ENCODE data around the gene SLC35E3. TPM values are rescaled to one million over a fixed set of nuclear protein-coding genes. Genes with fewer than 3 reads are reported as not detected.

SLC35E3 gene
- total RNA-seq, result 1 to 10 TPM; 2.8 to 3.1 TPM

DNA sequence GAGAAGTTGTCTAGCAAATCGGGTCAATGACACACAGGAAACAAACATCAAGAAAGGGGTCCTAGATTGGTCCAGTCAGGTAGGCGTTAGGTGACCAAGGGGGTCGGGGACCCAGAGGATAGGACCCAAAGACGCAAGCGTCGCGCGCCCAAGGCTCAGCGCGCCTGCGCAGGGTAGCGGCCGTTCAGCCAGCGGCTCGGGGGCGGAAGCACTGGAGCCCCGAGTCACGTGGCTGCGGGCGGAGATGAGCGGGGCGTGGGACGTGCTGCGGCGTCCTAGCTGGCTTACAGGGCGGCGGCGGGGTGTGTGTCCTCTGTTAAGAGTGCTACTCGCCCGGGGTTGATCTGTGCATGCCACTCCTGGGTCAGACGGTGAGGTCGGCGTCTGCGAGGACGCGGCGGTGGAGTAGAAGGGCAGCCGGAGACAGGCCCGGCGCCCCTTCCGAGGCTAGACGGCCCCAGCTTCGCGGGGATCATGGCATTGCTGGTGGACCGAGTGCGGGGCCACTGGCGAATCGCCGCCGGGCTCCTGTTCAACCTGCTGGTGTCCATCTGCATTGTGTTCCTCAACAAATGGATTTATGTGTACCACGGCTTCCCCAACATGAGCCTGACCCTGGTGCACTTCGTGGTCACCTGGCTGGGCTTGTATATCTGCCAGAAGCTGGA, at the start of gene SLC35E3:
TSS of gene SLC35E3 (plus strand) at position 273 of the 668 bp plus-strand sequence. CDS start at position 475, 202 bp downstream.
- H3K27ac Mint-ChIP-seq, result peak within 1 kb of the TSS; percentile 74
- peaks cover 22% of the 10 kb centered on the region for H3K4me1 Mint-ChIP-seq (ENCODE audit: low read depth)
- no peaks in the 10 kb centered on the region for H3K27me3 Mint-ChIP-seq (ENCODE audit: low read depth)
- intact Hi-C loops (cut with micrococcal nuclease), result loop anchor here (1.0 to 5.0 kb wide), 6 partner anchors 60 to 414 kb away; partner anchors contain the start of genes MDM1, MDM2 and NUP107
- peak within 1 kb of the TSS; percentile 95 for H3K4me3 Mint-ChIP-seq
- DNase-seq, result peak; percentile 93
- H3K36me3 Mint-ChIP-seq (ENCODE audit: low read depth), result peaks cover 7% of the 10 kb centered on the region
- CTCF ChIA-PET, result interaction anchor here (0.6 to 0.8 kb wide), 3 partner anchors 10 to 412 kb away, joined by 3 read pairs; no protein-coding TSS in a partner anchor
- no peaks in the 10 kb centered on the region for H3K9me3 Mint-ChIP-seq

DNA sequence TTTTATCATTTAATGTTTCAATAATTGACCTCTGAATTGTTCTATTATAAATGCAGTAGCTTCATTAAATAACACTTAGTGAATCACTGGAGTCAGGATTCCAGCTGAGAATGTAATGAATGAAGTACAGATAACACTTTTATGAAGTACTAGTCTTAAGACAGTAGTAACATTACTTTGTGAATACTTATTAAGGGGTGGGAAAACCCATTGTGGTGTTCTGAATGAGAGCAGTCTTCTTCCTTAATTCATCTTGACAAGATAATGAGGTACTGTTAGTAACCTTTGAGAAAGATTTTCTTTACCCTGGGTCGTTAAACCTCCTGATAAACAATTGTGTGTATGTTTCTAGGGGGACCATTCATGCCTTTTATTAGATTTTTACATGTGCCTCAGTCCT, 46.5 kb upstream of the SLC35E3 start:
- no peak overlapping the region for H3K27ac Mint-ChIP-seq
- no peaks in the 10 kb centered on the region for H3K4me1 Mint-ChIP-seq (ENCODE audit: low read depth)
- no peaks in the 10 kb centered on the region for H3K27me3 Mint-ChIP-seq (ENCODE audit: low read depth)
- H3K4me3 Mint-ChIP-seq, result no peak overlapping the region
- intact Hi-C loops (cut with micrococcal nuclease), result no loop called here
- CTCF ChIA-PET, result interaction anchor here (1.2 kb wide), 1 partner anchor 342 kb away, joined by 4 read pairs; no protein-coding TSS in a partner anchor
- DNase-seq, result no peak
- no peaks in the 10 kb centered on the region for H3K9me3 Mint-ChIP-seq
- H3K36me3 Mint-ChIP-seq (ENCODE audit: low read depth), result peaks cover 38% of the 10 kb centered on the region

DNA sequence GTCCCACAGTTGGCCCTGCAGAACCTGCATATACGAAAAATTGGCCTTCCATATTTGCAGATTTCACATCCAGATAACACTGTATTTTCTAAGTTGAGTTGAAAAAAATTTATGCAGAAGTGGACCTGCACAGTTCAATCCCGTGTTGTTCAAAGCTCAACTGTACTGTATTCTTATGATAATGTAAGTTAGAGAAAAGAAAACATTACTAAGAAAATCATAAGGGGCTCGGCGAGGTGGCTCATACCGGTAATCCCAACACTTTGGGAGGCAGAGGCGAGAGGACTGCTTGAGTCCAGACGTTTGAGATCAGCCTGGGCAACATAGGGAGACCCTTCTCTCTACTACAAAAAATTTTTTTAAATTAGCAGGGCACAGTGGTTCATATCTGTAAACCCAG, 18.2 kb upstream of the SLC35E3 start:
- no peaks in the 10 kb centered on the region for H3K9me3 Mint-ChIP-seq
- no peak overlapping the region for H3K4me3 Mint-ChIP-seq
- DNase-seq, result no peak
- H3K36me3 Mint-ChIP-seq (ENCODE audit: low read depth), result peaks cover 27% of the 10 kb centered on the region
- H3K4me1 Mint-ChIP-seq (ENCODE audit: low read depth), result no peaks in the 10 kb centered on the region
- intact Hi-C loops (cut with micrococcal nuclease), result no loop called here
- no peak overlapping the region for H3K27ac Mint-ChIP-seq
- H3K27me3 Mint-ChIP-seq (ENCODE audit: low read depth), result no peaks in the 10 kb centered on the region
- CTCF ChIA-PET, result no interaction called here

DNA sequence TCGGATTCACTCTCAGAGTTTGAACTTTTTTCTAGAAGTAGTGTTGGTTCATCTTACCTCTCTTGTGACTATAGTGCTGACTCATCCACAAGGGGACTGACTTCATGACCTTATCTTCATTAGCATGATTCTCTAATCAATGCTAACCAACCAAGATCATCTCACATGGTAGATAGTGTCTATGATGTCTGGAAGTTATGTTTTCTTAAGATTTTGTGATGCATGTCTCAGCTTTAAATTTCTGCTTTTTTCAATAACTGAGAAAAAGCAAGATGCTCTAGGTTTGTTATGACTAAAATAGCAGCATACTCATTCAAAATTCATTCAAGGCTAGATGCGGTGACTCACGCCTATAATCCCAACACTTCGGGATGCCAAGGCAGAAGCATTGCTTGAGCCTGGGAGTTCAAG, 12.3 kb upstream of the SLC35E3 start:
- H3K4me3 Mint-ChIP-seq, result no peak overlapping the region
- H3K27me3 Mint-ChIP-seq (ENCODE audit: low read depth), result no peaks in the 10 kb centered on the region
- no peak overlapping the region for H3K27ac Mint-ChIP-seq
- CTCF ChIA-PET, result no interaction called here
- H3K36me3 Mint-ChIP-seq (ENCODE audit: low read depth), result peaks cover 34% of the 10 kb centered on the region
- intact Hi-C loops (cut with micrococcal nuclease), result no loop called here
- no peak for DNase-seq
- no peaks in the 10 kb centered on the region for H3K4me1 Mint-ChIP-seq (ENCODE audit: low read depth)
- no peaks in the 10 kb centered on the region for H3K9me3 Mint-ChIP-seq

DNA sequence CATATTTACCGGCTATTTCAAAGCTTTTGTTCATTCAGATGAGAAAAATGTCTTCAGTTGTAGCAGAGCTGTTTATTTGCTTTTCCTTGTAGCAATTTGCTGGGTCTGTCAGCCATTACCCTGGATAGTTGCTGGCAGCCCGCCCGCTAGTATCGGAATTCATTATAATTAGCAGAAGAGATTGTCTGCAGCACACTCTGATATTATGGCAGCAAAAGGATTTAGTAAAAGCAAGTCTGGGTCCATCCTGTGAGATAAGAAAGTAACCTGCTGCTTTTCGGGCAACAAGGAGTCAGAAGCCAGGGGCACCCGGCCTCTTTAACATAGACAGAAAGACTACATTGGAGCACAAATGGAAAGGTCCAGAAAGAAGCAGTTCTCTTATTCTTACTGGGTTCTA, 6.1 kb upstream of the SLC35E3 start:
- CTCF ChIA-PET, result interaction anchor here (0.6 to 1.7 kb wide), 3 partner anchors 10 to 724 kb away, joined by 3 to 6 read pairs (median 3); no protein-coding TSS in a partner anchor
- intact Hi-C loops (cut with micrococcal nuclease), result no loop called here
- peaks cover 28% of the 10 kb centered on the region for H3K36me3 Mint-ChIP-seq (ENCODE audit: low read depth)
- no peak overlapping the region for H3K27ac Mint-ChIP-seq
- no peaks in the 10 kb centered on the region for H3K9me3 Mint-ChIP-seq
- no peaks in the 10 kb centered on the region for H3K4me1 Mint-ChIP-seq (ENCODE audit: low read depth)
- no peak for DNase-seq
- no peaks in the 10 kb centered on the region for H3K27me3 Mint-ChIP-seq (ENCODE audit: low read depth)
- no peak overlapping the region for H3K4me3 Mint-ChIP-seq

DNA sequence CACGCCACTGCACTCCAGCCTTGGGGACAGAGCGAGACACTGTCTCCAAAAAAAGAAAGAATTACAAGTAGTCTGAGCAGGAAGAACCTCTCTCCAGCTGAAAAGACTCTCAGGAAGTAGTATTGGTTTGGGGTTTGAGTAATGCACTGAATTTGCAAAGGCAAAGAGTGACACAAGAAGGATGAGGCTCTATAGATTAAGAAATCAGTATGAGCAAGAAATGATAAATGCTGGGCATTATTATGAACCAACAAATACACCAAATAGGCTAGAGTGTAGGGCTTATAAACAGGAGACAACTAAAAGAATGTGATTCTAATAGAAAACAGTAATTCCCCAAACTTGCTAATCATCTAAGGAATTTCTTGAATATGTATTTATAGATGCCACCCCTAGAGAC, 2.6 kb upstream of the SLC35E3 start:
- Mint-ChIP-seq H3K27ac (no peak overlapping the region), H3K27me3 (ENCODE audit: low read depth) (no peaks in the 10 kb centered on the region), H3K36me3 (ENCODE audit: low read depth) (peaks cover 17% of the 10 kb centered on the region), H3K4me3 (no peak overlapping the region), H3K4me1 (ENCODE audit: low read depth) (peaks cover 12% of the 10 kb centered on the region), H3K9me3 (no peaks in the 10 kb centered on the region)
- DNase-seq, result no peak
- intact Hi-C loops (cut with micrococcal nuclease), result no loop called here
- CTCF ChIA-PET, result interaction anchor here (0.6 kb wide), 1 partner anchor 499 kb away, joined by 3 read pairs; no protein-coding TSS in a partner anchor

DNA sequence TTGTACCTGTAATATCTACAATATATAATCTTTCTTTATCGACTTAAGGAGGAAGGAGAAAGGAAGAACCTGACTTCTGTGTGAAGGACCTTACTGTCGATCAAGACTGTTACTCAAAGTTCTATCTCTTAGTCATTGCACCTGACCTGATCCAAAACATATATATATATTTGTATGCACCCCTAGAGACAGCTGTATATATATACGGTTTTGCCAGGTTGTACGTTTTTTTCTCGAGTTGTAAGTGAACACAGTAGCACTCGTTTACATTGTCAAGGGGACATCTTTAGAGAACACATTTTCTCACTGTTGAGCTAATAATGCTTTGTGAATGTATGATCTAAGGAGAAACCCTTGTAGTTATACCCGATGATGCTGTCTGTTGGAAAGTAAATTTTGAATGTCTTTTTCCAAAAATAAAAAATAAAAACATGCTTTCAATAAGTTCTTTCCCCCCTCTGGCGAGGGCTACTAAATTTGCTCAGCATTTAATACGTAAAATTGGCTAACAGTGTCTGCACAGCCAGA, 536 bp upstream of the SLC35E3 start:
- peak overlapping the region; percentile 95 for H3K4me3 Mint-ChIP-seq
- H3K27me3 Mint-ChIP-seq (ENCODE audit: low read depth), result no peaks in the 10 kb centered on the region
- H3K36me3 Mint-ChIP-seq (ENCODE audit: low read depth), result peaks cover 5% of the 10 kb centered on the region
- intact Hi-C loops (cut with micrococcal nuclease), result loop anchor here (5.0 kb wide), 1 partner anchor 82 kb away; no protein-coding TSS in a partner anchor
- H3K27ac Mint-ChIP-seq, result peak overlapping the region; percentile 73
- H3K9me3 Mint-ChIP-seq, result no peaks in the 10 kb centered on the region
- CTCF ChIA-PET, result no interaction called here
- no peak for DNase-seq
- H3K4me1 Mint-ChIP-seq (ENCODE audit: low read depth), result peaks cover 22% of the 10 kb centered on the region

DNA sequence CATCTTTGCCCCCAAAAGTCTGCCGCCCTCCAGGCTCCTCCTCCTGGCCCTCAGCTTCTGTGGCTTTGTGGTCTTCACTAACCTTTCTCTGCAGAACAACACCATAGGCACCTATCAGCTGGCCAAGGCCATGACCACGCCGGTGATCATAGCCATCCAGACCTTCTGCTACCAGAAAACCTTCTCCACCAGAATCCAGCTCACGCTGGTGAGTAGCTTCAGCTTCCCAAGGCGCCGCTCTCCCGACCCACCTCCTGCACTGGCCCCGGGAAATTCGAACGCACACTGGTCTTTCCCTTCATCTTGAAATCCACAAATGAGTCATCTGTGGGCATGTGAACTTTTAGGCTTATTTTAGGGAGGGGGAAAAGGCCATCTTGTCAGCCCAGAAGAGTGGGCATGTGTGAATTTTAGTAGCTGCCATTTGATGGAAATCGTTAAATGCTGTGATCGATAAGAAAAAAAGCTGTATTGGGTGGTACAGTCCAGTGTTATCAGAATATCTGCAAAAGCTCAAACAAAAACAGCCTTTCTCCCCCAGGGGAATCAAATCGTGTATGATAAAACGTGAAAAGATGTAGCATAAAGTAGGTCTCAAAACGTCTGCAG, 700 bp downstream of the SLC35E3 start:
- H3K36me3 Mint-ChIP-seq (ENCODE audit: low read depth), result peaks cover 7% of the 10 kb centered on the region
- peak overlapping the region; percentile 95 for H3K4me3 Mint-ChIP-seq
- CTCF ChIA-PET, result interaction anchor here (0.6 to 0.8 kb wide), 4 partner anchors 9 to 413 kb away, joined by 3 to 4 read pairs (median 3); no protein-coding TSS in a partner anchor
- peak; percentile 41 for DNase-seq
- H3K4me1 Mint-ChIP-seq (ENCODE audit: low read depth), result peaks cover 22% of the 10 kb centered on the region
- no peaks in the 10 kb centered on the region for H3K9me3 Mint-ChIP-seq
- intact Hi-C loops (cut with micrococcal nuclease), result loop anchor here (1.0 to 5.0 kb wide), 6 partner anchors 60 to 414 kb away; partner anchors contain the start of genes MDM1, MDM2 and NUP107
- H3K27ac Mint-ChIP-seq, result peak overlapping the region; percentile 74
- H3K27me3 Mint-ChIP-seq (ENCODE audit: low read depth), result no peaks in the 10 kb centered on the region

DNA sequence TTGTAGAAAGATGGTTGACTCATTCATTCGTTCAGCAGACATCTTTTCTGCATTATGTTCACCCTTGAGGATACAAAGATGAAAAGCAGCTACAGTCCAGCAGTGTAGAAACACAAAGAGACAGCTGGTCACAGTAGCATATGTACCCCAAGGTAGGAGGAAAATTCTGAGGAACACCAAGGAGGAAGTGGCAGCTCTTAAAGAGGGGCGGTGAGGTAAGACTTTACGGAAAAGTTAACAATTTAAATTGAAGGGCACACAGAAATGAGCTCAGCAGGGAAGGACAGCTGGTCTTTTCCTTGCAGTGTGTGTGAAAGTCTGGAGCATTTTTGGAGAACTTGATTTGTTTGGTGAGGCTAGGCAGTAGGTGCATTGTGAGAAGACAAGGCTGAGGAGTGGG, 3.5 kb downstream of the SLC35E3 start:
- Mint-ChIP-seq H3K36me3 (ENCODE audit: low read depth) (peaks cover 15% of the 10 kb centered on the region), H3K4me3 (no peak overlapping the region)
- intact Hi-C loops (cut with micrococcal nuclease), result loop anchor here (5.0 kb wide), 1 partner anchor 78 kb away; no protein-coding TSS in a partner anchor

DNA sequence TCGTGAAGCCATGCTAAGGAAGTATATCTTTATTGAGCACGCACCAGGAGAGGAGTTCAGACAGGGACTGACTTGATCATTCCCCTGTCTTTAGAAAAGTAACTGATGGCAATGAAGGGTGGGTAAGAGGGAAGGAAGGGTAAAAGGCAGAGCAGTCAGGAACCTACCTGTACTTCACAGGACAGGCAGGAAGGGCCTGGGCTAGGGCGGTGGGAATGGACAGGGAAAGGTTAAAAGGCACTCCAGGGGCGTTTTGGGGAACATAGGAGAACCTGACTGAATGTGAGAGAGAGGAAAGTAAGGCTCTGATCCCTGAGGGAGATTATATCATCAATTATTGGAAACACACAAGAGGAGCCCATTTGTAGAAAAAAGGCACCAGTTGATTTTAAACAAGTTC, 3.9 kb downstream of the SLC35E3 start:
- H3K9me3 Mint-ChIP-seq, result no peaks in the 10 kb centered on the region
- H3K27me3 Mint-ChIP-seq (ENCODE audit: low read depth), result no peaks in the 10 kb centered on the region
- H3K4me1 Mint-ChIP-seq (ENCODE audit: low read depth), result peaks cover 22% of the 10 kb centered on the region
- no peak overlapping the region for H3K4me3 Mint-ChIP-seq
- DNase-seq, result no peak
- H3K27ac Mint-ChIP-seq, result no peak overlapping the region
- intact Hi-C loops (cut with micrococcal nuclease), result loop anchor here (5.0 kb wide), 1 partner anchor 77 kb away; no protein-coding TSS in a partner anchor
- peaks cover 16% of the 10 kb centered on the region for H3K36me3 Mint-ChIP-seq (ENCODE audit: low read depth)
- CTCF ChIA-PET, result interaction anchor here (1.0 kb wide), 1 partner anchor 10 kb away, joined by 6 read pairs; no protein-coding TSS in a partner anchor

More for the DNA sequence above, 3.5 kb downstream of the SLC35E3 start:
- no peaks in the 10 kb centered on the region for H3K9me3 Mint-ChIP-seq
- CTCF ChIA-PET, result interaction anchor here (1.0 kb wide), 1 partner anchor 9 kb away, joined by 6 read pairs; no protein-coding TSS in a partner anchor
- no peaks in the 10 kb centered on the region for H3K27me3 Mint-ChIP-seq (ENCODE audit: low read depth)
- DNase-seq, result no peak
- peaks cover 22% of the 10 kb centered on the region for H3K4me1 Mint-ChIP-seq (ENCODE audit: low read depth)
- no peak overlapping the region for H3K27ac Mint-ChIP-seq

DNA sequence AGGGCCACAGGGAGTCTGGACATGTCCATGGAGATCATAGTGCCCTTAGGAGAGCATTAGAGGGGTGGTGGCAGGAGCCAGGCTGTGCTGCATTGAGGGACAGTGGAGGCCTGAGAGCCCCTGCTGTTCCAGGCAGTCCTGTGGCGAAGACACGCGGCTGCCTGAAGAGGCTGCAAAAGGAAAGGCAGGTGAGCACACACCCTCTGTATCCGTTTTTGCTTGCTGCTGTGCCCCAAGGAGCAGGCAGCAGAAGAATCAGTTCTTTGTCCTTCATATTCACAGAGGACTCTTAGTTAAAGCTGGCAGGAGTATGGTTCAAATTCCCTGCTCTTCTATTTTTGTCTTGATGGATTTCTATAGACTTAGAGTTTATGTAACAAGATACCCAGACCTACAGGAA, 4.5 kb downstream of the SLC35E3 start:
- H3K9me3 Mint-ChIP-seq, result no peaks in the 10 kb centered on the region
- no peaks in the 10 kb centered on the region for H3K27me3 Mint-ChIP-seq (ENCODE audit: low read depth)
- peaks cover 17% of the 10 kb centered on the region for H3K36me3 Mint-ChIP-seq (ENCODE audit: low read depth)
- H3K27ac Mint-ChIP-seq, result no peak overlapping the region
- intact Hi-C loops (cut with micrococcal nuclease), result no loop called here
- no peak overlapping the region for H3K4me3 Mint-ChIP-seq
- no peak for DNase-seq
- peaks cover 22% of the 10 kb centered on the region for H3K4me1 Mint-ChIP-seq (ENCODE audit: low read depth)
- CTCF ChIA-PET, result no interaction called here

DNA sequence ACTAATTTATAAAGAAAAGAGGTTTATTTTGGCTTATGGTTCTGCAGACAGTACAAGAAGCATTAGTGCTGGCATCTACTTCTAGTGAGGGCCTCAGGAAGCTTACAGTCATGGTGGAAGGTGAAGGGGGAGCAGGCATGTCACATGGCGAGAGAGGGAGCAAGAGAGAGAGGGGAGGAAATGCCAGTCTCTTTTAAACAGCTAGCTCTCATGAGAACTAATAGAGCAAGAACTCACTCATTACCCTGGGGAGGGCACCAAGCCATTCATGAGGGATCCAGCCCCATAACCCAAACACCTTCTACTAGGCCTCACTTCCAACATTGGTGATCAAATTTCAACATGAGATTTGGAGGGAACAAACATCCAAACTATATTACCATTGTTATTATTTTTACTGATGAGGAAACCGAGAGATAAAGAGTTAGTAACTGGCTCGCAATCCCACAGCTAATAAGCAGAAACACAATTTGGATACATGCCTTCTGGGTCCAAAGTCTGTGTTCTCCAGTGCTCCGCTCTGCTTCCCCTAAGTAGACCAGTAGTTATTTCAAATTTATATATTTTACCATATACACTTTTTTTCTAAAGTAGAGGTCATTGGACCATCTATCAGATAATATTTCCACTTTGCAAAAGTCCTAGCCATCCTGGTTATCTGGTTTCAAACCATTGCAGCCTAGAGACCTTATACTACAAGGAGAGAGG, 9.7 kb downstream of the SLC35E3 start:
- CTCF ChIA-PET, result interaction anchor here (0.6 to 0.9 kb wide), 2 partner anchors 9 to 11 kb away, joined by 3 read pairs; no protein-coding TSS in a partner anchor
- peaks cover 16% of the 10 kb centered on the region for H3K36me3 Mint-ChIP-seq (ENCODE audit: low read depth)
- H3K4me3 Mint-ChIP-seq, result no peak overlapping the region

More for the DNA sequence above, 9.7 kb downstream of the SLC35E3 start:
- H3K9me3 Mint-ChIP-seq, result no peaks in the 10 kb centered on the region
- intact Hi-C loops (cut with micrococcal nuclease), result no loop called here
- H3K27me3 Mint-ChIP-seq (ENCODE audit: low read depth), result no peaks in the 10 kb centered on the region
- no peak overlapping the region for H3K27ac Mint-ChIP-seq
- no peaks in the 10 kb centered on the region for H3K4me1 Mint-ChIP-seq (ENCODE audit: low read depth)
- DNase-seq, result no peak

All from activated naive CD4-positive, alpha-beta T cell treated with anti-CD3 and anti-CD28 coated beads for 36 hours (primary cell).